ENCODE results near the gene PHB1.
"Not testable (repeated sequence)": the region's sequence is repeated elsewhere in the genome, so short reads cannot be mapped to it uniquely, and the experiment has no call there.

PHB1 gene

DNA sequence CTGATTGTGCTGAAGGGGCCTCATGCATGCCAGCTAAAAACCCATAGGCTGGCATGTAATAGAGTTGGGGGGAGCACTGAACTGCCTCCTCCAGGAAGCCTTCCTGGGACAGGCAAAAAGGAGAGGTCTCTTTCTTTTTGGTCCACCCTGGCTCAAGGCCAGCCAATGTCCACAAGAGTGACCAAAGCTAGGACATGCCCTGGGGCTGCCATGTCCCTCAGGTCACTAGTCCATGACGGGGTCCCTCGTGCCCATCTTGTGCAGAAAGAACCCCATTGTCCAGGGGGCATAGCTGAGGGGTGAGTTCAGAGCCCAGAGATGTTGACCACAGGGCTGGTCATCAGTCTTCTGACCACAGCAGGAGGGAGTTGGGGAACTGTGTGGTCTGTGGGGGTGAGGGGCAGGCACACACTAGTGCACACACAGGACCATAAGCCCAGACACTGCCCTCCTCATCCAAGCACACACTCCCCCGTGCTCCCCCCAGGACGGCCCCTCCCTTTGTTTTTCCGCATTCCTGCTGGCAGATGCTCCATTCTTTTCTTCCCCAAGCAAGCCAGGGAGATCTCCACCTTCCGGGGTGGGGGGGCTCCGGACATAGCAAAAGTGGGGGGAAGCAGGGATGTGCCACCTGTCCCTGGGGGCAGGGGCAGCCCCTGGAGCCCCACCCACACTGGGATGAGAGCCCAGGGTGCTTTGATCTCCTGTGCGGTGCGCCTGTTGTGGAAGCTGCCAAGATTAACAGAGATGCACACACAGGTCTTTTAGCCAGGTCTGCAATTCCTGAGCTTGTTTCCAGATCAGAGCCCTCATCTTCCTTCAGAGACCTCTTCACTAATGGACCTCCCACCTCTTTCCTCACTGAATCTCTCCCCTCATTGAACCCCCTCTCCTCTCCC, 25.2 kb upstream of the PHB1 start:
- DNase-seq (ENCODE audit: low read depth) = no peak

DNA sequence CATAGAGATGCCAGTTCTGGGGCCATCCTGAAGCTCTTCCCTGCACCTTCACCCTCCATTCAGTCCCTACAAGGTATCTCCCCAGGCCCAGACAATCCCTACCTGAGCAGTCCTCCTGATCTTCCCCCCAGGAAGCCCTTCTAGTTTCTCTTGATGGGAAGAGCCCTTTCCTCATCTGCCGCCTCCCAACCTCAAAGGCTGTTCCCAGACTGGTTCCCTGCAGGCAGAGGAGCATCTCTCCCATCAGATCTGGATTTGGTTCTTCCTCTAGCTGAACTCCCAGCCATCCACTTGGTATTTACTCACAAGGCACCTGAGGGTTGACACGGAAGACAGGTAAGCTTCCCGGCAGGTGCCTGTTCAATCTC, 24.6 kb upstream of the PHB1 start:
- no peak for DNase-seq (ENCODE audit: low read depth)

- DNase-seq (ENCODE audit: low read depth) = no peak
Measured at GRCh38 chr17:49438436-49439278, 24.0 kb upstream of the PHB1 start.

DNA sequence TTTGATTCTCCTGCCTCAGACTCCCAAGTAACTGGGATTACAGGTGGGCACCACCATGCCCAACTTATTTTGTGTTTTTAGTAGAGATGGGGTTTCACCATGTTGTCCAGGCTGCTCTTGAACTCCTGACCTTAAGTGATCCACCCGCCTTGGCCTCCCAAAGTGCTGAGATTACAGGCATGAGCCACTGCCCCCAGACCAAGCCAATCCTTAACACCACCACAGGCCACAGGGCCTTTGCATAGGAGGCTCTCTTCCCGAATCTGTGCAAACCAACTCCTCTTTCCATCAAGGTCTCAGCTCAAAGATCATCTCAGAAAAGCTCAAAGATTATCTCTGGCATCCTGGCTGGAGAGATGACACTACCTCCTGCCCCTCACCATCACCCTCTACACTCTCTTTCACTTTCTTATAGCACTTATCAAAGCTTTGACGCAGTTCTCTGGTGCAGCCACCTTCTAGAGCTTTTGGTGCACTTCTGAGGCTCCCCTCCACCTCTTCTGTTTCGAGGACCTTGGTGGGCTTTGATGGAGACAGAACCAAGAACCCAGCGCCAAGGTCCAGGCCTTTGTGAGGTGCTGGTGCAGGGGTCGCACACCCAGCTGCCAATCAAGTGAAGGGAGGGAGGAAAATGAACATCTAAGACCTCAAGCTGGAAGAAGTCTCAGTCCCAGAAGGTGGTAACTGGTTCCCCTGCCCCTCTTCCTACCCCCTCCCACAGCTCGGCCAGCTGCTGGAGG, 23.2 kb upstream of the PHB1 start:
- no peak for DNase-seq (ENCODE audit: low read depth)

GRCh38 chr17:49436174-49436573, 21.5 kb upstream of the PHB1 start:
- DNase-seq (ENCODE audit: low read depth) = no peak

- DNase-seq (ENCODE audit: low read depth) = no peak
Measured at GRCh38 chr17:49435671-49436029, 21.0 kb upstream of the PHB1 start.

DNA sequence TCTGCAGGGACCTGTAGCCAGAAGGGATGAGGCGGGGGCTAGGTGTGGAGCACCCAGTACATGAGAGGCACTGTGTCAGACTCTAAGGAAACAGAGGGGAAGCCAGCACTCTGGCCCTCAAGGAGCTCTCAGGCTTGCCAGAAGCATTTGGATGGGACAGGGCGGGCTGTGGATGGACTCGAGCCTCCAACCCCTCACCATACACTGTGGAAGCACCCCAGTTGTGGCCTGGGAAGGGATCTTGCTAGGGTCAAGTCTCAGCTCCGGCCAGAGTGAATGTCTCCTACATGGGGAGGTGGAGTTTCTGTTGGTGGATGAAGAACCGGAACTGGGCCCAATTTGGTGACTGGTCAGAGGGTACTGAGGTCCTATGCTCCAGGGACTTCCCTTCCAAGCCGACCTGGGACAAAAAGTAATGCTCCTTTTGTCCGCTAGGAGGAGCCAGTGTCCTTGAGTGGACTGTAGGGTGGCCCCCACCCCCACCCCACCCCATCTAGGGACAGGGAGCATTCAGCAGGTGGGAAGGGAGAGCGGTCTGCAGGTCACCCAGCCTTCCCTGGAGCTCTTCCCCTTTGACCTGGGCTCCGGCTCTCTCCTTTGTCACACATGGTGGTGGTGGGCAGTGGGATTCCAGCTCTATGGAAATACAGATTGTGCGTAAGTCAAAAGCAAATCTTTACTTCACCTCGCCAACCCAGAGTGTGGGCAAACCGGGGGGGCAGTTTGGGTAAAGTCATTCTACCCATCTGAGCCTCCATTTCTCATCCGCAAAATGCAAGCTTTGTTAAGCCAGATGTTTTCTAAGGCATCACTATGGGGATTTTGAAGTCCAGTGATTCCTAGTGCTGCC, 20.4 kb upstream of the PHB1 start:
- peak; percentile 22 for DNase-seq (ENCODE audit: low read depth)

- DNase-seq (ENCODE audit: low read depth) = no peak
Measured at GRCh38 chr17:49433000-49433694, 18.5 kb upstream of the PHB1 start.

DNA sequence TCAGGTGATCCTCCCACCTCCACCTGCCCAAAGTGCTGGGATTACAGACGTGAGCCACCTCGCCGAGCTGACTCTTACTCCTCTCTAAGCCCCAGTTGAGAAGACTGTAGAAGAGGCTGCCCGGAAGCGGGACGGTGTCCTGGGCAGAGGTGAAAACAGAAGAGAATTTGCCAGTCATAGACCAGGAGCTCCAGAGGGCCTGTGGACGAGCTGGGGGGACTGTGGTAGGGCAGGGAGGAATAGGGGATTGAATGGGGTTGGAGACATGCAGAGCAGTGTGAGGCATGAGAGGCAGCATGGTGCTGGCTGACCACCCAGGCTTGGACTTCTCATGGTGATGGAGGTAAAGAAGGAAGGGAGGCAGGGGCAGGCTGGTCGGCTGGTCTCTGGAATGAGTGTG, 17.1 kb upstream of the PHB1 start:
- no peak for DNase-seq (ENCODE audit: low read depth)

DNA sequence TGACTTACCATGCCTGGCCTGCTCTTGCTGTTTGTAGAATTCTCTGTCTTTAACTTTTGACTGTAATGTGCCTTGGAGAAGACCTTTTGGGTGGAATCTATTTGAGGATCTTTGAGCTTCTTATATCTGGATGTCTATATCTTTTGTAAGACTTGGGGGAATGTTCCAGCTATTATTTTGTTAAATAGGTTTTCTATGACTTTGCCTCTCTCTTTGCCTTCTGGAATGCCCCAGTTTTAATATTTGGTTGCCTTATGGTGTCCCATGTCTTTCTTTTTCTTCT, 10.3 kb upstream of the PHB1 start:
- DNase-seq (ENCODE audit: low read depth) = no peak

GRCh38 chr17:49424276-49425003, 9.8 kb upstream of the PHB1 start:
- DNase-seq (ENCODE audit: low read depth) = not testable (repeated sequence)

GRCh38 chr17:49422714-49423113, 8.0 kb upstream of the PHB1 start:
- DNase-seq (ENCODE audit: low read depth) = no peak

GRCh38 chr17:49419761-49420160, 5.1 kb upstream of the PHB1 start:
- not testable (repeated sequence) for DNase-seq (ENCODE audit: low read depth)

DNA sequence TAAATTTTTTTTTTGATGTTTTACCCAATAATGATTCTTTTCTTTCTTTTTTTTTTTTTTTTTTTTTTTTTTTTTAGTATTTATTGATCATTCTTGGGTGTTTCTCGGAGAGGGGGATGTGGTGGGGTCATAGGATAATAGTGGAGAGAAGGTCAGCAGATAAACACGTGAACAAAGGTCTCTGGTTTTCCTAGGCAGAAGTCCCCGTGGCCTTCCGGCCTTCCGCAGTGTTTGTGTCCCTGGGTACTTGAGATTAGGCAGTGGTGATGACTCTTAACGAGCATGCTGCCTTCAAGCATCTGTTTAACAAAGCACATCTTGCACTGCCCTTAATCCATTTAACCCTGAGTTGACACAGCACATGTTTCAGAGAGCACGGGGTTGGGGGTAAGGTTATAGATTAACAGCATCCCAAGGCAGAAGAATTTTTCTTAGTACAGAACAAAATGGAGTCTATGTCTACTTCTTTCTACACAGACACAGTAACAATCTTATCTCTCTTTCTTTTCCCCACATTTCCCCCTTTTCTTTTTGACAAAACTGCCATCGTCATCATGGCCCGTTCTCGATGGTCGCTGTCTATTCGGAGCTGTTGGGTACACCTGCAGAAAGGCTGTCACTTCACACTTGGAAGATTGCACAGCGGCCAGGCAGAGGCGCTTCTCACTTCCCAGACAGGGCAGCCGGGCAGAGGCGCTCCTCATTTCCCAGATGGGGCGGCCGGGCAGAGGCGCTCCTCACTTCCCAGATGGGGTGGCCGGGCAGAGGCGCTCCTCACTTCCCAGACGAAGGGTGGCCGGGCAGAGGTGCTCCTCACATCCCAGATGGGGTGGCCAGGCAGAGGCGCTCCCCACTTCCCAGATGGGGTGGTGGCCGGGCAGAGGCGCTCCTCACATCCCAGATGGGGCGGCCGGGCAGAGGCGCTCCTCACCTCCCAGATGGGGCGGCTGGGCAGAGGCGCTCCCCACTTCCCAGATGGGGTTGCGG, 4.4 kb upstream of the PHB1 start:
- not testable (repeated sequence) for DNase-seq (ENCODE audit: low read depth)

DNA sequence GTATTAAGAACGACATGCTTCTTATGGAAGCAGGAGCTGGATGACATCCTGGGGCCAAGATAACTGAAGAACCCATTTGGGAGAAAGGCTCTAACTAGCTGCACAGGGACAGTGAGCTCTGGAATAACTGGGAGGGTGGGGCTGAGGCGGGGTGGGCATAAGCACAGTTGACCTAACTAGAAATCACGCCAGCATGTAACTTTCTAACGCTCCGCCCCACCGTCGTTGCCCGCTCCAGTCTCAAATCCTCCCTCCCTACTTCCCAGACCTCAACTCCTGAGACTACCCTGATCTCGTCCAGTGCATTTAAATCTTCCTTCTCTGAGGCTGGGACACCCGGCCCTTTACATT, 436 bp downstream of the PHB1 start:
- no peak for DNase-seq (ENCODE audit: low read depth)

DNA sequence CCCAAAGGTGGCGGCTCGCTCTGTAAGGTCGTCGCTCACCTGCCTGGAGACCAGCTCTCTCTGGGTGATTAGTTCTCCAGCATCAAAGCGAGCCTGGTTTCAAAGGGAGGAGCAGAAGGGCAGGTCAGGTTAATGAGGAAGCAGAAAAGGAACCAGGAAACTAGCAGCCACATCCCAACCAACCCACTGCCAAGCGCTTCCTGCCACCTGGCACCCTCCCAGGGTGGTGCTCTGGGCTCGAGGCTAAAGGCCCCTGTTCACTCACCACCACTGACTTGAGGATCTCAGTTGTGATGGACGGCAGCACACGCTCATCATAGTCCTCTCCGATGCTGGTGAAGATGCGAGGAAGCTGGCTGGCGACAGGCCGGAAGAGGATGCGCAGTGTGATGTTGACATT, 5.6 kb downstream of the PHB1 start:
- DNase-seq (ENCODE audit: low read depth) = no peak

DNA sequence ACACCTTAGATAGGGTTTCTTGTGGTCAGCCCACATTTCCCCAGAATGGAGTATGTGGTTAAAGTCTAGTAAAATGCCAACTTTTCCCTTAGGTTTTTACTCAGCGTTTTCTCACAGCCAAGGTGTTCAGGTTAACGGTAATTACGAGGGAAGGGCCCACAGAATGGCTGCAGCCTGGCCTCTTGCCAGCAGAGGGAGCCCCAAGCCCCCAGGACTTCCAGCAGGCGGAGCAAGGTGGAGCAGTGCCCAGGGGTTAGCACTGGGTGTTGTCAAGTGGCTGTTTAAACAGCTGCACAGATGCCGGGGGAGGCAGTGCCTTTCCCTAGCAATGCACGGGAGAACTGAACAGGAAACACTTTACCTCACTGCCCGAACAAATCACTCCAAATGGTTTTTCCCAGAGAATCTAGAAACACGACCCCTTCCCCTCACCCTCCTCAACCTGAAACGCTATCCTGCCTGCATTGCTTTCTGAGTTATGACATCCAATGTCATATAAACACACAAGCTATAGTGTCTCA, 6.6 kb downstream of the PHB1 start:
- DNase-seq (ENCODE audit: low read depth) = peak; percentile 79

DNA sequence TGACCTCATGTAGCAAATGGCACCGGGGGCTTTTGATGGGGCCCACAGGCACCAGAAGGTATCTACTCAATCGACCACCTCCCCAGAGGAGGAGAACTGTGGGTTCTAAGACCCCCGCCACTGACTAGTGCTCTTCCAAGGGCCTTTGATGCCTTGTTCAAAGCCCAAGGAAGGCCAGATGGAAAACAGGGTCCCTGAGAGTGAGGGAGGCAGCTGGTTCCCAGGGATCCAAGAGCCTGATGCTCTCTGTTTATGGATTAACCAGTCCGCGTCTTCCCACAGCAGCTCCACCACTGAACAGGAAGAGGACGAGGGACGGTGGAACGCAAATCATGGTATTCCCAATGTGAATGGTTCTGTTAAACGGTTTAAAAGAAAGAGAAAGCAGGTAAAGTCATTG, 7.6 kb downstream of the PHB1 start:
- no peak for DNase-seq (ENCODE audit: low read depth)

DNA sequence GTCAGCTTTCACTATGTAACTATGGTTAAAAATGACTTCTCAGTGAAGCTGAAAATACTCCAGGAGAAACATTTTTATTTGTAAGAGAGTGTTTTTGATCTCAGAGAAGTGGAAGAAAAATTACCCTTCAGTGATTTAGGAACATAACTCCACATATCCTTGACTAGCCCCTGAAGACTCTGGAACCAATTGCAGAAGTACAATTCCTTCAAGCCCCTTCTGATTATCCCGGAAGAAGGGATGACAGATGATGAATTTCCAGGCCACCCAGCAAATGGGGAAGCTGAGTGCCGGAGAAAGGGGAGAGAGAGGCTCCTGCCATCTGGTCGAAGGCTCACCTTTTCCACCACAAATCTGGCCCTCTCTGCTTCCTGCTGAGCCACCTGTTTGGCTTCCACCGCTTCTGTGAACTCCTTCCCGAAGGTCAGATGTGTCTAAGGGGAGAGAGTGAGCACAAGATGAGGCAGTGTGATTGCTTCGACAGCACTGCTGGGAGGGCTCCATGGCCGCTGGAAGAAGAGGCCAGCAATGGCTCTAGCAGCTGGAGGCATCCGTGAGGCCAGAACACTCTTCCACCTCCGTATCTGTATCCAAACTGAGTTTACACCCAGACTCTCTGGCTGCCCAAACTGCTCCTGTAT, 8.1 kb downstream of the PHB1 start:
- DNase-seq (ENCODE audit: low read depth) = no peak

Measured in activated T-cell treated with anti-CD3 and anti-CD28 coated beads for 24 hours (primary cell).